Coronary artery (tissue), 2 donors: ENCODE measurements around the gene LYL1.

ENCODE experiments used
- DNase-seq: peaks from one replicate; pipeline ENCODE4 v3.0.0-alpha.2; 2017; ENCODE audit warnings: low spot score
- H3K27ac ChIP-seq, 2 donors: fragments of 200-600 bp; sonication (generic); one replicate each; pipeline ENCODE4 v1.5.1; 2016 to 2019
- H3K4me3 ChIP-seq: fragments of 200-600 bp; sonication (generic); 2 replicates; pipeline ENCODE4 v1.5.1; 2016; ENCODE audit warnings: mild to moderate bottlenecking, moderate library complexity
- CTCF ChIP-seq: fragments of 200-600 bp; sonication (generic); IDR thresholded peaks from one replicate; pipeline ENCODE4 v1.5.1; 2019; ENCODE audit warnings: antibody characterized with exemption

LYL1 gene

GRCh38 chr19:13116282-13117175, 13.9 kb upstream of the LYL1 start, which contains the start of gene TRMT1:
Gene TRMT1 (minus strand): TSS chr19:13116740. CDS start chr19:13116399, 341 bp downstream.
- no peak for TF ChIP-seq CTCF
- peak within 1 kb of the TSS; percentile 89 for H3K4me3 ChIP-seq
- peak within 1 kb of the TSS in 1 of 2 donors; percentile 74 for H3K27ac ChIP-seq
- DNase-seq: peak; percentile 92

DNA sequence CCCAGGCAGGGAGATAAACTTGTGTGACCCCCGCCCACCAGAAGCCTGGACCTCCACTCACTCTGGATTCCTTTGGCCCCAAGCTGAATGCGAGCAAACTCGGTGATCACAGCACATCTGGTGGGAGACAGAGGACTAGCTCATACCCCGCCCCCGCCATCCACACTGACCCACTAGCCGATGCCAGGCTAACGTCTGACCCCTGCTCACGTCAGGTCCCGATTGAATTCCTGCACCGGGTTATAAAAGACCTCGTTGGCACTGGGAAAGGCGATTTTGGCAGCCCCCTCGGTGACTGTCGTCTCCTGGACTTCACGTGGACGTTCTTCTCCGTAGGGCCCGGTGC, 13.3 kb upstream of the LYL1 start:
- peak overlapping the region in 1 of 2 donors; percentile 74 for H3K27ac ChIP-seq
- DNase-seq: no peak
- TF ChIP-seq CTCF: no peak
- H3K4me3 ChIP-seq: peak overlapping the region; percentile 89

GRCh38 chr19:13112555-13112954, 9.9 kb upstream of the LYL1 start:
- Histone ChIP-seq H3K4me3 (no peak overlapping the region), H3K27ac (no peak overlapping the region)
- no peak for TF ChIP-seq CTCF
- DNase-seq: no peak

DNA sequence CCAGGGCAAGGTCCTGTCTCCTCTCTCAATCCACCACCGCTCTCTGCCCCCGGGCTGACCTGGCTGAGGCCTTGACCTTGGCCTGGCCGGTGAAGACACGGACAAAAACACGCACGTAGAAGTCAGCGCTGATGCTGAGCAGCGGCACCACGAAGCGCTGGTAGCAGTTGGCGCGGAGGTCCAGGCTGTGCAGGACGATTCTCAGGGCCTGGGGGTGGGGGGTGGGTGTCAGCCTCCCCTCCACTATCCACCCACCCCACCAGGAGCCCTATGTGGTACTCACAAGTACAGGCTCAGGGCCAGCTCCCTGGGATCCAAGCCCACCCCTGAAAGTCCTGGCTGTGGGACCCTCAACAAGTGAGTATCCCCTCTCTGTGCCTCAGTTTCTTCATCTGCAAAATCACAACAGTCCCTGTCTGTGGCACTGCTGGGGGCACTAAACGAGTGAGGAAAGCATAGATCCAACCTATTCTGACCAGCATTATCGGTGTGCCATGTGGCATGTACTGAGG, 7.5 kb upstream of the LYL1 start:
- Histone ChIP-seq H3K27ac (no peak overlapping the region), H3K4me3 (no peak overlapping the region)
- TF ChIP-seq CTCF: no peak
- DNase-seq: peak; percentile 67

- no peak overlapping the region for H3K4me3 ChIP-seq
- TF ChIP-seq CTCF: no peak
- no peak overlapping the region for H3K27ac ChIP-seq
- DNase-seq: peak; percentile 67
Measured at GRCh38 chr19:13109361-13110098, 6.9 kb upstream of the LYL1 start.

- no peak for DNase-seq
- TF ChIP-seq CTCF: no peak
- Histone ChIP-seq H3K27ac (peak overlapping the region in 1 of 2 donors; percentile 82), H3K4me3 (peak overlapping the region; percentile 53)
Measured at GRCh38 chr19:13104848-13105711, 2.4 kb upstream of the LYL1 start.
